ENCODE measurements around the gene ADCY5. TPM values are rescaled to one million over a fixed set of nuclear protein-coding genes. Genes with fewer than 3 reads are reported as not detected.
A peak's percentile ranks its signal among the peaks of the same experiment; 100 is the strongest.

ADCY5 gene
- total and polyA plus RNA-seq, 10 donors: 1.7 to 20.6 (median 11.7) TPM

DNA sequence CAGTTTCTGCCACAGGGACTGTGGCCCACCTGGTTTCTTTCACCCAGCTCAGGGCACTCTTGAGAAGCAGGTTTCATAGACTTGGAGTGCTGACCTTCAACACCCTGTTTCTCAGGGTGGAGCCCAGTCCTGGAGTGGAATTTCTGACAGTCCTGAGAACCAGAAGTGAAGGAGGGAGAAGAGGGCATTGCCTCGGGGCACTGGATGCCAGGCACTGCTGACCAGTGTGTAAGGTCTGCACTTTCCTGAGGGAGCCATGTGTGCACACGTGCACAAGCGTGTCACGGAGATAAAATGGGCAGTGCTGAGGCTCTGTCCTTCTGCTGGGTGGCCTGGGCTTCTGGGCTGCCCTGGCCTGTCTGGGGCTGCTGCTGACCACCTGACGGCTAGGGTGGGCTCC lies 128.7 kb downstream of the ADCY5 start:
- intact Hi-C loops (cut with DNase I; ENCODE audit: low total_unique reads): no loop called here
- H3K27ac ChIP-seq: no peak overlapping the region
- no peaks in the 10 kb centered on the region for H3K9me3 ChIP-seq
- H3K4me1 ChIP-seq: no peaks in the 10 kb centered on the region
- H3K4me3 ChIP-seq: no peak overlapping the region
- DNase-seq: peak; percentile 52
- TF ChIP-seq, protein P1, sequence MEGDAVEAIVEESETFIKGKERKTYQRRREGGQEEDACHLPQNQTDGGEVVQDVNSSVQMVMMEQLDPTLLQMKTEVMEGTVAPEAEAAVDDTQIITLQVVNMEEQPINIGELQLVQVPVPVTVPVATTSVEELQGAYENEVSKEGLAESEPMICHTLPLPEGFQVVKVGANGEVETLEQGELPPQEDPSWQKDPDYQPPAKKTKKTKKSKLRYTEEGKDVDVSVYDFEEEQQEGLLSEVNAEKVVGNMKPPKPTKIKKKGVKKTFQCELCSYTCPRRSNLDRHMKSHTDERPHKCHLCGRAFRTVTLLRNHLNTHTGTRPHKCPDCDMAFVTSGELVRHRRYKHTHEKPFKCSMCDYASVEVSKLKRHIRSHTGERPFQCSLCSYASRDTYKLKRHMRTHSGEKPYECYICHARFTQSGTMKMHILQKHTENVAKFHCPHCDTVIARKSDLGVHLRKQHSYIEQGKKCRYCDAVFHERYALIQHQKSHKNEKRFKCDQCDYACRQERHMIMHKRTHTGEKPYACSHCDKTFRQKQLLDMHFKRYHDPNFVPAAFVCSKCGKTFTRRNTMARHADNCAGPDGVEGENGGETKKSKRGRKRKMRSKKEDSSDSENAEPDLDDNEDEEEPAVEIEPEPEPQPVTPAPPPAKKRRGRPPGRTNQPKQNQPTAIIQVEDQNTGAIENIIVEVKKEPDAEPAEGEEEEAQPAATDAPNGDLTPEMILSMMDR (IDR thresholded peaks at IDR 0.05 in 8 of 11, conservative IDR thresholded peaks at IDR 0.05 in 3 of 11): no peak
- TF ChIP-seq POLR2AphosphoS5 (IDR thresholded peaks at IDR 0.05) (no peak), POLR2A (IDR thresholded peaks at IDR 0.05) (no peak)
- peaks cover 0 to 5% (median 0%) of the 10 kb centered on the region in 6 donors for H3K36me3 ChIP-seq
- WGBS, 5 donors: 79 to 93% (median 89%) methylated on average over 5 of the region's 5 CpGs
- H3K27me3 ChIP-seq (replicated peaks in 1 of 7): peaks cover 0 to 36% (median 0%) of the 10 kb centered on the region in 7 donors

DNA sequence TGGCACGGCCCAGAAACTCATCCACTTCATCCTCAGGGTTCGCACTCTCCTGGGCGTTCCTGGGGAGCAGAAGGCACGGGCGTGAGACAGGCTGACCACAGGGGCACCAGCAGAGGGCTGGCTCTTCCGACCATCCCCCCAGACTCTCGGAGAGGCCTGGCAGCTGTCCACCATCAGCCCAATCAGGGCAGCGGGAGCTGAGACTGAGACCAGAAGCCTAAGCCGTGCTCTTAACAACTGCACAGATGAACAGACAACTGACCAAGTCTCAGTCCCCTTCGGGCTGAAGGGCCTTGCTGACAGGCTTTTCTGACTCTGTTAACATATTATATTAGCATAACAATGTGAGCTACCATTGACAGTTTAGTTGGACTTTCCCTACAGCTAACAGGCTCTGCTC lies 129.1 kb downstream of the ADCY5 start:
- WGBS, 5 donors: 50 to 81% (median 67%) methylated on average over 10 of the region's 10 CpGs
- peak; percentile 45 for DNase-seq
- Histone ChIP-seq H3K4me1 (no peaks in the 10 kb centered on the region), H3K36me3 (peaks cover 0 to 2% (median 0%) of the 10 kb centered on the region in 6 donors), H3K4me3 (no peak overlapping the region), H3K9me3 (no peaks in the 10 kb centered on the region), H3K27me3 (replicated peaks in 1 of 7) (peaks cover 0 to 40% (median 0%) of the 10 kb centered on the region in 7 donors), H3K27ac (no peak overlapping the region)
- TF ChIP-seq, protein P1 (IDR thresholded peaks at IDR 0.05 in 8 of 11, conservative IDR thresholded peaks at IDR 0.05 in 3 of 11): no peak
- TF ChIP-seq POLR2AphosphoS5 (IDR thresholded peaks at IDR 0.05) (no peak), POLR2A (IDR thresholded peaks at IDR 0.05) (no peak)
- intact Hi-C loops (cut with DNase I; ENCODE audit: low total_unique reads): no loop called here

DNA sequence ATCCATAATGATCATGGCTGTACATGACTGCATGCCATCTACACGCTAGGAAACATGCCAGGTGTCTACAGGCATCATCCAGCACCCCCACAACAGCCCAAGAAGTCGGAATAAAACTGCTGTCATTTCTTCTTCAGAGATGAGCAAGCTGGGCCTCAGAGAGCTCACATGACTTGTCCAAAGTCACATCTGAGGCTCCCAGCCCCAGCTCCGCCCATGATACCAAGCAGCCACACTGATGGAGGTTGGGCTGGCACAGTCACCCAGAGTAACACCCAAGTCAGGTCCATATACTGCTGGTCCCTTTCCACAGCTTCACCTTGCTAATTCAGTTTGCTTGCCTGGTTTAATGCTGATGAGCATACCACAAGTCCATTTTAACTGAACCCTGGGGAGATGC lies 130.5 kb downstream of the ADCY5 start:
- intact Hi-C loops (cut with DNase I; ENCODE audit: low total_unique reads): no loop called here
- H3K4me1 ChIP-seq: no peaks in the 10 kb centered on the region
- H3K9me3 ChIP-seq: no peaks in the 10 kb centered on the region
- no peak overlapping the region for H3K4me3 ChIP-seq
- no peak overlapping the region for H3K27ac ChIP-seq
- peaks cover 0 to 53% (median 0%) of the 10 kb centered on the region in 7 donors for H3K27me3 ChIP-seq (replicated peaks in 1 of 7)
- DNase-seq: peak; percentile 35
- 65 to 90% (median 79%) methylated on average over 2 to 3 of the region's 3 CpGs for WGBS, 5 donors
- H3K36me3 ChIP-seq: peaks cover 0 to 9% (median 0%) of the 10 kb centered on the region in 6 donors
- TF ChIP-seq POLR2A (IDR thresholded peaks at IDR 0.05): no peak
- TF ChIP-seq, protein P1 (IDR thresholded peaks at IDR 0.05 in 8 of 11, conservative IDR thresholded peaks at IDR 0.05 in 3 of 11): no peak
- no peak for TF ChIP-seq POLR2AphosphoS5 (IDR thresholded peaks at IDR 0.05)

DNA sequence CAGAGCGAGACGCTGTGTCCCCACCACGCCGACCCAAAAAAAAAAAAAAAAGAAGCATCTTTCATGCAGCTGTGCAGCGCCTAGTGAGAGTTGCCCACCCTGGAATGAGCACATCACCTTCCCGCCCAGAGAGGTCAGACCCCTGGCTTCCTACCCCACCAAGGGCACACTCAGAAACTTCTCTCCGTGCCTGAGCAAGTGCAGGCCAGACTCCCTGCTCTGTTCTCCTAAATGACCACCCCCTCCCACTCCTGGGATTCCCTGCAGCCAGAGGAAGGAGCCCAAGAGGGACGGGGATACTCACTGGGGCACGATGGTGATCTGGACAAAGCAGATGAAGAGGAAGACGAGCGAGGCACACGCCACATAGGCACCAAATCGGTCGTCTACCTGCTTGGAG lies 131.2 kb downstream of the ADCY5 start:
- Histone ChIP-seq H3K4me1 (no peaks in the 10 kb centered on the region), H3K27me3 (replicated peaks in 1 of 7) (peaks cover 0 to 57% (median 0%) of the 10 kb centered on the region in 7 donors), H3K4me3 (no peak overlapping the region), H3K27ac (no peak overlapping the region), H3K9me3 (no peaks in the 10 kb centered on the region), H3K36me3 (peaks cover 0 to 9% (median 0%) of the 10 kb centered on the region in 6 donors)
- 84 to 94% (median 88%) methylated on average over 14 of the region's 14 CpGs for WGBS, 5 donors
- TF ChIP-seq, protein P1 (IDR thresholded peaks at IDR 0.05 in 8 of 11, conservative IDR thresholded peaks at IDR 0.05 in 3 of 11): no peak
- no peak for TF ChIP-seq POLR2A (IDR thresholded peaks at IDR 0.05)
- TF ChIP-seq POLR2AphosphoS5 (IDR thresholded peaks at IDR 0.05): no peak
- peak; percentile 54 for DNase-seq
- intact Hi-C loops (cut with DNase I; ENCODE audit: low total_unique reads): no loop called here

Data from spleen (tissue), 11 donors.